SK-N-SH (cell line): ENCODE measurements around the gene BANF1. TPM values are rescaled to one million over a fixed set of nuclear protein-coding genes. Genes with fewer than 3 reads are reported as not detected.
A peak's percentile ranks its signal among the peaks of the same experiment; 100 is the strongest.

Source experiments
- CTCF ChIA-PET: fragments of 300-600, 350-600 bp; formaldehyde crosslinking; extraction: SDS; loops from one replicate; lab custom pipeline; 2021; lab: Yijun Ruan, JAX
- POLR2A ChIA-PET: fragments of 350-600 bp; sonication (Branson Sonifier 250); formaldehyde crosslinking; extraction: SDS; loops from one replicate; lab custom pipeline; 2020; ENCODE audit warnings: antibody characterized with exemption, inconsistent platforms; lab: Yijun Ruan, JAX
- DNase-seq: peaks from one replicate; pipeline ENCODE4 v3.0.0; 2012
- H2AFZ ChIP-seq: fragments of 200-600 bp; sonication (generic); 2 replicates; pipeline ENCODE4 v1.8.1; 2016; ENCODE audit warnings: antibody characterized with exemption, mild to moderate bottlenecking, low read depth
- H3F3A ChIP-seq: fragments of 200-600 bp; sonication (generic); replicated peaks from 2 replicates; pipeline ENCODE3; 2016; ENCODE audit warnings: antibody characterized with exemption, mild to moderate bottlenecking; ENCODE audit not compliant: insufficient read depth
- H3K27ac ChIP-seq, 2 experiments: fragments of 200-500 bp in 1 of 2; fragments of 200-600 bp in 1 of 2; sonication (Bioruptor generic) in 1 of 2; sonication (generic), shearing (Covaris generic) in 1 of 2; 2 replicates each; pipeline versions ENCODE4 v1.5.1 to v1.6.1; 2014 to 2016; ENCODE audit warnings: low read depth in 2 of 2, inconsistent platforms in 1 of 2, low read length in 1 of 2, mild to moderate bottlenecking in 1 of 2, mixed read lengths in 1 of 2
- H3K27me3 ChIP-seq: fragments of 200-600 bp; sonication (generic), shearing (Covaris generic); 2 replicates; pipeline ENCODE4 v1.6.1; 2016; ENCODE audit warnings: mixed run types; ENCODE audit not compliant: insufficient read depth
- H3K36me3 ChIP-seq, 2 experiments: fragments of 200-500 bp in 1 of 2; fragments of 200-600 bp in 1 of 2; sonication (Bioruptor generic) in 1 of 2; sonication (generic) in 1 of 2; replicated peaks in 1 of 2; 2 replicates each; pipeline versions ENCODE3 to v1.5.1; 2014 to 2016; ENCODE audit warnings: low read length in 1 of 2, mild to moderate bottlenecking in 1 of 2; ENCODE audit not compliant: insufficient read depth in 2 of 2, control insufficient read depth in 1 of 2
- H3K4me1 ChIP-seq, 2 experiments: fragments of 200-500 bp in 1 of 2; fragments of 200-600 bp in 1 of 2; sonication (Bioruptor generic) in 1 of 2; sonication (generic), shearing (Covaris generic) in 1 of 2; 2 replicates each; pipeline versions ENCODE4 v1.5.1 to v1.6.1; 2014 to 2016; ENCODE audit warnings: low read depth in 1 of 2, low read length in 1 of 2, mixed run types in 1 of 2; ENCODE audit not compliant: insufficient read depth in 2 of 2, control insufficient read depth in 1 of 2
- H3K4me2 ChIP-seq: fragments of 200-600 bp; sonication (generic), shearing (Covaris generic); 2 replicates; pipeline ENCODE4 v1.6.1; 2017; ENCODE audit warnings: mixed run types
- H3K4me3 ChIP-seq, 2 experiments: fragments of 200-500 bp in 1 of 2; fragments of 200-600 bp in 1 of 2; sonication (Bioruptor generic) in 1 of 2; sonication (generic), shearing (Covaris generic) in 1 of 2; 2 replicates each; pipeline versions ENCODE4 v1.5.1 to v1.8.1; 2014 to 2016; ENCODE audit warnings: low read depth in 2 of 2, inconsistent platforms in 1 of 2, low read length in 1 of 2, mild to moderate bottlenecking in 1 of 2, mixed read lengths in 1 of 2, moderate library complexity in 1 of 2
- H3K79me2 ChIP-seq: fragments of 200-600 bp; sonication (generic); 2 replicates; pipeline ENCODE4 v1.8.1; 2017; ENCODE audit warnings: mild to moderate bottlenecking; ENCODE audit not compliant: insufficient read depth
- H3K9ac ChIP-seq: fragments of 200-600 bp; sonication (generic); 2 replicates; pipeline ENCODE4 v1.6.1; 2017; ENCODE audit warnings: mixed run types
- H3K9me2 ChIP-seq: fragments of 200-600 bp; sonication (generic); 2 replicates; pipeline ENCODE4 v1.6.1; 2017; ENCODE audit warnings: mixed run types
- H3K9me3 ChIP-seq: fragments of 200-600 bp; sonication (generic); 2 replicates; pipeline ENCODE4 v1.6.1; 2017; ENCODE audit warnings: mixed run types, mild to moderate bottlenecking, moderate library complexity
- H4K20me1 ChIP-seq: fragments of 200-600 bp; sonication (generic); 2 replicates; pipeline ENCODE4 v1.6.1; 2017; ENCODE audit warnings: mild to moderate bottlenecking, mixed run types; ENCODE audit not compliant: insufficient read depth
- CHD2 ChIP-seq: fragments of 150-350 bp; IDR thresholded peaks from 2 replicates; pipeline ENCODE4 v1.6.1; 2018; ENCODE audit warnings: low read length; ENCODE audit not compliant: partially characterized antibody
- ELF1 ChIP-seq: IDR thresholded peaks from 2 replicates; pipeline ENCODE4 v1.4.0; 2012
- EP300 ChIP-seq, 2 experiments: IDR thresholded peaks; 2 replicates each; pipeline versions ENCODE4 v1.4.0 to v1.6.1; 2012; ENCODE audit warnings: borderline replicate concordance in 1 of 2, low read depth in 1 of 2, low read length in 1 of 2
- EZH2phosphoT487 ChIP-seq: fragments of 200-600 bp; sonication (generic); IDR thresholded peaks from 2 replicates; pipeline ENCODE4 v1.6.1; 2017; ENCODE audit warnings: low read depth, mixed run types, mild to moderate bottlenecking, antibody characterized with exemption, moderate library complexity, borderline replicate concordance
- FOXM1 ChIP-seq: IDR thresholded peaks from 2 replicates; pipeline ENCODE4 v1.4.0; 2012; ENCODE audit warnings: low read depth, mild to moderate bottlenecking
- GATA2 ChIP-seq: sonication (generic); formaldehyde crosslinking; IDR thresholded peaks from 2 replicates; pipeline ENCODE4 v1.5.0; 2020; ENCODE audit warnings: mild to moderate bottlenecking, missing genetic modification reagents
- JUND ChIP-seq: IDR thresholded peaks from 2 replicates; pipeline ENCODE4 v1.4.0; 2012
- MEF2A ChIP-seq: IDR thresholded peaks from 2 replicates; pipeline ENCODE4 v1.4.0; 2012; ENCODE audit warnings: low read depth, borderline replicate concordance
- NFIC ChIP-seq: IDR thresholded peaks from 2 replicates; pipeline ENCODE4 v1.4.0; 2012; ENCODE audit warnings: borderline replicate concordance
- NRF1 ChIP-seq: IDR thresholded peaks from 2 replicates; pipeline ENCODE4 v1.6.1; 2012; ENCODE audit warnings: low read depth, mild to moderate bottlenecking, low read length
- POLR2AphosphoS5 ChIP-seq: IDR thresholded peaks from 2 replicates; pipeline ENCODE4 v1.6.1; 2012; ENCODE audit warnings: low read depth, low read length
- RAD21 ChIP-seq: IDR thresholded peaks from 2 replicates; pipeline ENCODE4 v1.6.1; 2012; ENCODE audit warnings: mild to moderate bottlenecking, low read length
- RFX5 ChIP-seq: IDR thresholded peaks from 2 replicates; pipeline ENCODE4 v1.6.1; 2012; ENCODE audit warnings: mild to moderate bottlenecking, improper control_type of control experiment, low read length
- SMC3 ChIP-seq: IDR thresholded peaks from 2 replicates; pipeline ENCODE4 v1.6.1; 2012; ENCODE audit warnings: low read depth, low read length, improper control_type of control experiment
- TAF1 ChIP-seq: IDR thresholded peaks from 2 replicates; pipeline ENCODE4 v1.6.1; 2012; ENCODE audit warnings: low read depth, mild to moderate bottlenecking, low read length, moderate library complexity, borderline replicate concordance
- TEAD4 ChIP-seq: IDR thresholded peaks from 2 replicates; pipeline ENCODE4 v1.4.0; 2012; ENCODE audit warnings: mild to moderate bottlenecking, borderline replicate concordance; ENCODE audit not compliant: insufficient read depth
- USF1 ChIP-seq: IDR thresholded peaks from 2 replicates; pipeline ENCODE4 v1.4.0; 2012; ENCODE audit warnings: low read depth, borderline replicate concordance
- USF2 ChIP-seq: fragments of 150-350 bp; IDR thresholded peaks from 2 replicates; pipeline ENCODE4 v1.6.1; 2017; ENCODE audit warnings: antibody characterized with exemption, low read length, low read depth, borderline replicate concordance
- YY1 ChIP-seq: IDR thresholded peaks from 2 replicates; pipeline ENCODE4 v1.4.0; 2012; ENCODE audit warnings: low read depth, mild to moderate bottlenecking
- ZBTB33 ChIP-seq: IDR thresholded peaks from 2 replicates; pipeline ENCODE4 v1.4.0; 2012; ENCODE audit warnings: low read depth, borderline replicate concordance
- WGBS: methylation state at CpG from one replicate; pipeline ENCODE4 v1.1.6; 2017; ENCODE audit warnings: low lambda C conversion rate; 5-methylcytosine and 5-hydroxymethylcytosine counted together
- polyA plus RNA-seq, 3 experiments: library from polyadenylated mRNA; depleted of rRNA; stranded (reverse); fragments of >200 nt; gene quantifications; 2 replicates each; pipeline ENCODE4 v1.2.3, GENCODE V29; 2012

Gene BANF1
- polyA plus RNA-seq, 1 of the 3 experiments (the other 2 are of a cell fraction), result 382 TPM

- H3K9ac ChIP-seq, result peak overlapping the region; percentile 71
- no peaks in the 10 kb centered on the region for H3K36me3 ChIP-seq
- H3K27me3 ChIP-seq, result no peaks in the 10 kb centered on the region
- WGBS, result 82% methylated on average over 4 of the region's 6 CpGs
- peak overlapping the region; percentile 35; the same call in 1 of the 2 replicates for H2AFZ ChIP-seq
- CTCF ChIA-PET, result interaction anchor here (1.1 to 4.3 kb wide), 2 partner anchors 8 to 31 kb away, joined by 3 to 36 read pairs; no protein-coding TSS in a partner anchor
- POLR2A ChIA-PET, result no interaction called here
- H3K79me2 ChIP-seq, result peaks cover 30% of the 10 kb centered on the region; the same call in 1 of the 2 replicates
- no peaks in the 10 kb centered on the region for H3K9me2 ChIP-seq
- peak overlapping the region; percentile 73 to 92 for H3K27ac ChIP-seq
- H3K9me3 ChIP-seq, result no peaks in the 10 kb centered on the region
- no peak for TF ChIP-seq NFIC
- no peak for TF ChIP-seq NRF1
- TF ChIP-seq USF2, result no peak
- TF ChIP-seq YY1, result no peak
- no peak for TF ChIP-seq TAF1
- no peak for TF ChIP-seq TEAD4
- TF ChIP-seq USF1, result no peak
- TF ChIP-seq SMC3, result no peak
- no peak for TF ChIP-seq MEF2A
- TF ChIP-seq RFX5, result no peak
- TF ChIP-seq FOXM1, result no peak
- TF ChIP-seq GATA2 (CRISPR knock-in tag), result no peak
- peaks cover 30% of the 10 kb centered on the region for H3F3A ChIP-seq
- H3K4me1 ChIP-seq, result peaks cover 15 to 29% of the 10 kb centered on the region in 2 experiments; a peak in 3 of 4 replicates
- no peak for DNase-seq
- no peak overlapping the region for H3K4me3 ChIP-seq
- H3K4me2 ChIP-seq, result peak overlapping the region; percentile 74
- no peaks in the 10 kb centered on the region for H4K20me1 ChIP-seq
Observed at GRCh38 chr11:66014804-66015453, 12.6 kb downstream of the BANF1 start.

GRCh38 chr11:66015454-66015881 is 13.2 kb downstream of the BANF1 start:
- Histone ChIP-seq H3K4me3 (no peak overlapping the region), H3K36me3 (no peaks in the 10 kb centered on the region), H3K4me1 (peaks cover 15 to 33% of the 10 kb centered on the region in 2 experiments; a peak in 3 of 4 replicates), H4K20me1 (no peaks in the 10 kb centered on the region), H3K9me2 (no peaks in the 10 kb centered on the region), H3K27ac (peak overlapping the region; percentile 73 to 92), H3K79me2 (peaks cover 35% of the 10 kb centered on the region; the same call in 1 of the 2 replicates), H2AFZ (peak overlapping the region; percentile 35), H3K27me3 (no peaks in the 10 kb centered on the region), H3F3A (peaks cover 30% of the 10 kb centered on the region), H3K9me3 (no peaks in the 10 kb centered on the region), H3K4me2 (peak overlapping the region; percentile 74), H3K9ac (peak overlapping the region; percentile 71)
- no CpG with 5 or more reads among the region's 7 CpGs for WGBS
- no peak for DNase-seq
- ChIA-PET CTCF (interaction anchor here (1.1 kb wide), 1 partner anchor 30 kb away, joined by 3 read pairs; no protein-coding TSS in a partner anchor), POLR2A (no interaction called here)
- TF ChIP-seq EZH2phosphoT487, result no peak
- no peak for TF ChIP-seq TAF1
- no peak for TF ChIP-seq USF1
- TF ChIP-seq USF2, result no peak
- TF ChIP-seq POLR2AphosphoS5, result 0 out of 2 replicates have a peak, but pooled peaks have one; percentile 22
- peak in 1 of 2 experiments; percentile 86; a peak in 1 of 4 replicates for TF ChIP-seq EP300 (IDR thresholded peaks at IDR 0.05; ENCODE audit: borderline replicate concordance in 1 of 2, low read depth in 1 of 2, low read length in 1 of 2)
- TF ChIP-seq ZBTB33, result 0 out of 2 replicates have a peak, but pooled peaks have one; percentile 14
- TF ChIP-seq ELF1, result no peak
- TF ChIP-seq MEF2A, result peak; percentile 71; the same call in 1 of the 2 replicates
- no peak for TF ChIP-seq RAD21
- TF ChIP-seq SMC3, result no peak
- no peak for TF ChIP-seq YY1
- no peak for TF ChIP-seq NRF1
- no peak for TF ChIP-seq CHD2
- peak; percentile 82 for TF ChIP-seq JUND
